MCF 10A (cell line): ENCODE data around the gene HOXA4. TPM values are rescaled to one million over a fixed set of nuclear protein-coding genes. Genes with fewer than 3 reads are reported as not detected.

ENCODE experiments used
- BruUV-seq: library from RNA; stranded (reverse); fragments of 400-500 nt; replicated peaks from 2 replicates; lab custom pipeline; 2021; lab: Mats Ljungman, UMichigan
- CTCF ChIA-PET: fragments of 300-600 bp; sonication (Branson Sonifier 250); formaldehyde crosslinking; extraction: SDS; loops from one replicate; lab custom pipeline; 2021; ENCODE audit warnings: antibody characterized with exemption, inconsistent platforms; lab: Yijun Ruan, JAX
- POLR2A ChIA-PET: fragments of 300-600, 350-650 bp; sonication (Branson Sonifier 250); formaldehyde crosslinking; extraction: SDS; loops from one replicate; lab custom pipeline; 2020; ENCODE audit warnings: antibody characterized with exemption, inconsistent platforms; lab: Yijun Ruan, JAX
- DNase-seq: peaks from one replicate; pipeline ENCODE4 v3.0.0-alpha.2; 2018; ENCODE audit not compliant: unreplicated experiment
- H3K27ac Mint-ChIP-seq: one replicate; pipeline ENCODE4 v1.8.0; 2022; ENCODE audit warnings: mild to moderate bottlenecking, low read depth, mixed read lengths; ENCODE audit not compliant: unreplicated experiment
- H3K27me3 Mint-ChIP-seq: one replicate; pipeline ENCODE4 v1.8.0; 2022; ENCODE audit warnings: mixed read lengths; ENCODE audit not compliant: insufficient read depth, unreplicated experiment
- H3K36me3 Mint-ChIP-seq: one replicate; pipeline ENCODE4 v1.8.0; 2022; ENCODE audit warnings: mild to moderate bottlenecking, moderate library complexity, mixed read lengths; ENCODE audit not compliant: insufficient read depth, unreplicated experiment
- H3K4me1 Mint-ChIP-seq: one replicate; pipeline ENCODE4 v1.8.0; 2022; ENCODE audit warnings: mixed read lengths; ENCODE audit not compliant: insufficient read depth, unreplicated experiment
- H3K4me3 Mint-ChIP-seq: one replicate; pipeline ENCODE4 v1.8.0; 2022; ENCODE audit warnings: mild to moderate bottlenecking, moderate library complexity, mixed read lengths; ENCODE audit not compliant: unreplicated experiment
- H3K9me3 Mint-ChIP-seq: one replicate; pipeline ENCODE4 v1.8.0; 2022; ENCODE audit warnings: mixed read lengths; ENCODE audit not compliant: unreplicated experiment
- CTCF ChIP-seq: fragments of 200-600 bp; IDR thresholded peaks from one replicate; pipeline ENCODE4 v1.8.0; 2022; ENCODE audit warnings: antibody characterized with exemption, mild to moderate bottlenecking; ENCODE audit not compliant: unreplicated experiment
- intact Hi-C: fragments of 100-400 bp; cut with micrococcal nuclease; formaldehyde crosslinking; loops from 2 replicates; pipeline ENCODE4 v1.14.1; 2022
- total RNA-seq: library from RNA; stranded (reverse); gene quantifications from 2 replicates; pipeline ENCODE4 v1.2.3, GENCODE V29; 2022

The HOXA4 gene
- total RNA-seq, 1 experiment from 2014 or later, result 2.6 TPM

- TF ChIP-seq CTCF, result no peak
- no TSS peak for BruUV-seq
- POLR2A ChIA-PET, result interaction anchor here (0.9 to 1.0 kb wide), 3 partner anchors 9 to 793 kb away, joined by 3 to 5 read pairs (median 3); no protein-coding TSS in a partner anchor
- intact Hi-C loops, result no loop called here
- peaks cover 7% of the 10 kb centered on the region for H3K36me3 Mint-ChIP-seq
- H3K4me1 Mint-ChIP-seq, result peaks cover 12% of the 10 kb centered on the region
- CTCF ChIA-PET, result interaction anchor here (0.6 to 3.2 kb wide), 7 partner anchors 8 to 825 kb away, joined by 3 to 21 read pairs (median 4); no protein-coding TSS in a partner anchor
- no peak for DNase-seq
- no peak overlapping the region for H3K27ac Mint-ChIP-seq
- no peak overlapping the region for H3K4me3 Mint-ChIP-seq
- no peaks in the 10 kb centered on the region for H3K27me3 Mint-ChIP-seq
- no peaks in the 10 kb centered on the region for H3K9me3 Mint-ChIP-seq
These were observed 28.1 kb upstream of the HOXA4 start for GRCh38 chr7:27158436-27159265.

GRCh38 chr7:27157702-27158431, 27.3 kb upstream of the HOXA4 start:
- DNase-seq, result no peak
- ChIA-PET CTCF (interaction anchor here (2.1 to 3.2 kb wide), 2 partner anchors 477 to 789 kb away, joined by 10 to 21 read pairs; no protein-coding TSS in a partner anchor), POLR2A (no interaction called here)
- Mint-ChIP-seq H3K27me3 (no peaks in the 10 kb centered on the region), H3K27ac (no peak overlapping the region), H3K4me3 (no peak overlapping the region), H3K36me3 (peaks cover 7% of the 10 kb centered on the region), H3K4me1 (peaks cover 12% of the 10 kb centered on the region), H3K9me3 (no peaks in the 10 kb centered on the region)
- intact Hi-C loops, result no loop called here
- no TSS peak for BruUV-seq
- no peak for TF ChIP-seq CTCF

- no peaks in the 10 kb centered on the region for H3K9me3 Mint-ChIP-seq
- H3K4me1 Mint-ChIP-seq, result peaks cover 12% of the 10 kb centered on the region
- POLR2A ChIA-PET, result interaction anchor here (1.0 kb wide), 1 partner anchor 14 kb away, joined by 4 read pairs; the partner anchor contains the start of gene HOXA5
- H3K27me3 Mint-ChIP-seq, result no peaks in the 10 kb centered on the region
- H3K36me3 Mint-ChIP-seq, result peaks cover 7% of the 10 kb centered on the region
- no peak for TF ChIP-seq CTCF
- CTCF ChIA-PET, result interaction anchor here (0.5 to 3.2 kb wide), 4 partner anchors 13 to 788 kb away, joined by 3 to 21 read pairs (median 4); no protein-coding TSS in a partner anchor
- BruUV-seq, result no TSS peak
- intact Hi-C loops, result no loop called here
- H3K4me3 Mint-ChIP-seq, result no peak overlapping the region
- H3K27ac Mint-ChIP-seq, result no peak overlapping the region
- no peak for DNase-seq
These were observed 26.6 kb upstream of the HOXA4 start for GRCh38 chr7:27156916-27157701.
